ENCODE measurements around the gene OCA2. TPM values are rescaled to one million over a fixed set of nuclear protein-coding genes. Genes with fewer than 3 reads are reported as not detected.

Gene OCA2
- total and polyA plus RNA-seq, 4 donors: 0.49 to 23.0 (median 2.3) TPM

DNA sequence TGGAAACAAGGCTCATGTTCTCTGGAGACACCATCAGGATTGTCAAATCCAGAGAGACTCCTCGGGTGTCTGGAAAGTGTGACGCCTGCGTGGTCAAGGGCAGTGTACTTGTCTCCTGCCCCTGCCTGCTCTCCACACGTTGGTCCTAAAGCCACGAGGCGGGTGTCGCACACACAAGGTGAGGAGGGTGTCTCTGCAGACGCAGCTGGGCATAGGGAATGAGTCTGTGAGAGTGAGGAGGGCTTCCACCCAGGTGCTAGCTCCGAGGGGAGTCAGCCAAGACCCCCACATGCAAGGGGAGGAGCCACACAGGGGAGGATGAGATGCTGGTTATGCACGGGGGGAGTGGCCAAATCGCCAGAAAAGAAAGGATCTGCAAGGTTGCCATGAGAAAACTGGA lies 27.9 kb upstream of the OCA2 start:
- no peaks in the 10 kb centered on the region for H3K9me3 ChIP-seq (ENCODE audit: control insufficient read depth in 4 of 4, insufficient read depth in 3 of 4, low read length in 3 of 4)
- H3K4me3 ChIP-seq: no peak overlapping the region
- TF ChIP-seq, protein P1, sequence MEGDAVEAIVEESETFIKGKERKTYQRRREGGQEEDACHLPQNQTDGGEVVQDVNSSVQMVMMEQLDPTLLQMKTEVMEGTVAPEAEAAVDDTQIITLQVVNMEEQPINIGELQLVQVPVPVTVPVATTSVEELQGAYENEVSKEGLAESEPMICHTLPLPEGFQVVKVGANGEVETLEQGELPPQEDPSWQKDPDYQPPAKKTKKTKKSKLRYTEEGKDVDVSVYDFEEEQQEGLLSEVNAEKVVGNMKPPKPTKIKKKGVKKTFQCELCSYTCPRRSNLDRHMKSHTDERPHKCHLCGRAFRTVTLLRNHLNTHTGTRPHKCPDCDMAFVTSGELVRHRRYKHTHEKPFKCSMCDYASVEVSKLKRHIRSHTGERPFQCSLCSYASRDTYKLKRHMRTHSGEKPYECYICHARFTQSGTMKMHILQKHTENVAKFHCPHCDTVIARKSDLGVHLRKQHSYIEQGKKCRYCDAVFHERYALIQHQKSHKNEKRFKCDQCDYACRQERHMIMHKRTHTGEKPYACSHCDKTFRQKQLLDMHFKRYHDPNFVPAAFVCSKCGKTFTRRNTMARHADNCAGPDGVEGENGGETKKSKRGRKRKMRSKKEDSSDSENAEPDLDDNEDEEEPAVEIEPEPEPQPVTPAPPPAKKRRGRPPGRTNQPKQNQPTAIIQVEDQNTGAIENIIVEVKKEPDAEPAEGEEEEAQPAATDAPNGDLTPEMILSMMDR (IDR thresholded peaks at IDR 0.05; ENCODE audit: control extremely low read depth, extremely low read depth): no peak
- no peaks in the 10 kb centered on the region for H3K27me3 ChIP-seq (ENCODE audit: control insufficient read depth in 3 of 3, insufficient read depth in 3 of 3, low read length in 2 of 3)
- H3K27ac ChIP-seq (ENCODE audit: low read depth in 1 of 2, low read length in 1 of 2): no peak overlapping the region
- ATAC-seq (ENCODE audit: insufficient read depth, low FRiP score): no peak
- no peaks in the 10 kb centered on the region for H3K4me1 ChIP-seq (ENCODE audit: control insufficient read depth in 5 of 5, insufficient read depth in 5 of 5, low read length in 5 of 5)
- H3K36me3 ChIP-seq (ENCODE audit: control insufficient read depth in 4 of 4, insufficient read depth in 4 of 4, low read length in 4 of 4): peaks cover 0 to 42% (median 38%) of the 10 kb centered on the region in 4 donors
- DNase-seq: no peak
- H3K9ac ChIP-seq (ENCODE audit: insufficient read depth in 1 of 2, low read length in 2 of 2): no peak overlapping the region
- WGBS, 2 donors: 81 to 87% methylated on average over 11 of the region's 11 CpGs

- WGBS, 2 donors: 70 to 79% methylated on average over 17 of the region's 17 CpGs
Observed at GRCh38 chr15:28125673-28126651, 26.8 kb upstream of the OCA2 start.

GRCh38 chr15:28124841-28125240 lies 25.7 kb upstream of the OCA2 start:
- peaks cover 14 to 37% (median 32%) of the 10 kb centered on the region in 4 donors for H3K36me3 ChIP-seq (ENCODE audit: control insufficient read depth in 4 of 4, insufficient read depth in 4 of 4, low read length in 4 of 4)
- no peaks in the 10 kb centered on the region for H3K27me3 ChIP-seq (ENCODE audit: control insufficient read depth in 3 of 3, insufficient read depth in 3 of 3, low read length in 2 of 3)
- H3K9ac ChIP-seq (ENCODE audit: insufficient read depth in 1 of 2, low read length in 2 of 2): no peak overlapping the region
- 94 to 95% methylated on average over 10 of the region's 10 CpGs for WGBS, 2 donors
- TF ChIP-seq, protein P1 (IDR thresholded peaks at IDR 0.05; ENCODE audit: control extremely low read depth, extremely low read depth): no peak
- no peak overlapping the region for H3K4me3 ChIP-seq
- no peaks in the 10 kb centered on the region for H3K9me3 ChIP-seq (ENCODE audit: control insufficient read depth in 4 of 4, insufficient read depth in 3 of 4, low read length in 3 of 4)
- H3K4me1 ChIP-seq (ENCODE audit: control insufficient read depth in 5 of 5, insufficient read depth in 5 of 5, low read length in 5 of 5): no peaks in the 10 kb centered on the region
- ATAC-seq (ENCODE audit: insufficient read depth, low FRiP score) (no peak), DNase-seq (no peak)
- H3K27ac ChIP-seq (ENCODE audit: low read depth in 1 of 2, low read length in 1 of 2): no peak overlapping the region

More at GRCh38 chr15:28125673-28126651, 26.8 kb upstream of the OCA2 start:
- no peak overlapping the region for H3K27ac ChIP-seq (ENCODE audit: low read depth in 1 of 2, low read length in 1 of 2)
- peaks cover 5 to 38% (median 32%) of the 10 kb centered on the region in 4 donors for H3K36me3 ChIP-seq (ENCODE audit: control insufficient read depth in 4 of 4, insufficient read depth in 4 of 4, low read length in 4 of 4)
- H3K4me1 ChIP-seq (ENCODE audit: control insufficient read depth in 5 of 5, insufficient read depth in 5 of 5, low read length in 5 of 5): no peaks in the 10 kb centered on the region
- no peaks in the 10 kb centered on the region for H3K9me3 ChIP-seq (ENCODE audit: control insufficient read depth in 4 of 4, insufficient read depth in 3 of 4, low read length in 3 of 4)
- no peaks in the 10 kb centered on the region for H3K27me3 ChIP-seq (ENCODE audit: control insufficient read depth in 3 of 3, insufficient read depth in 3 of 3, low read length in 2 of 3)
- TF ChIP-seq, protein P1 (IDR thresholded peaks at IDR 0.05; ENCODE audit: control extremely low read depth, extremely low read depth): peak; percentile 32
- DNase-seq (peak in 2 of 3 donors; percentile 68 to 77), ATAC-seq (ENCODE audit: insufficient read depth, low FRiP score) (no peak)
- no peak overlapping the region for H3K9ac ChIP-seq (ENCODE audit: insufficient read depth in 1 of 2, low read length in 2 of 2)
- H3K4me3 ChIP-seq: no peak overlapping the region

Measured in lung (tissue), 12 donors.